ENCODE data around the gene DEXI. TPM values are rescaled to one million over a fixed set of nuclear protein-coding genes. Genes with fewer than 3 reads are reported as not detected.
A peak's percentile ranks its signal among the peaks of the same experiment; 100 is the strongest.

DEXI gene
- total and polyA plus RNA-seq, 4 donors, result 19.5 to 35.5 (median 28.0) TPM

- no peak overlapping the region for H3K4me3 ChIP-seq
- TF ChIP-seq, protein P1, sequence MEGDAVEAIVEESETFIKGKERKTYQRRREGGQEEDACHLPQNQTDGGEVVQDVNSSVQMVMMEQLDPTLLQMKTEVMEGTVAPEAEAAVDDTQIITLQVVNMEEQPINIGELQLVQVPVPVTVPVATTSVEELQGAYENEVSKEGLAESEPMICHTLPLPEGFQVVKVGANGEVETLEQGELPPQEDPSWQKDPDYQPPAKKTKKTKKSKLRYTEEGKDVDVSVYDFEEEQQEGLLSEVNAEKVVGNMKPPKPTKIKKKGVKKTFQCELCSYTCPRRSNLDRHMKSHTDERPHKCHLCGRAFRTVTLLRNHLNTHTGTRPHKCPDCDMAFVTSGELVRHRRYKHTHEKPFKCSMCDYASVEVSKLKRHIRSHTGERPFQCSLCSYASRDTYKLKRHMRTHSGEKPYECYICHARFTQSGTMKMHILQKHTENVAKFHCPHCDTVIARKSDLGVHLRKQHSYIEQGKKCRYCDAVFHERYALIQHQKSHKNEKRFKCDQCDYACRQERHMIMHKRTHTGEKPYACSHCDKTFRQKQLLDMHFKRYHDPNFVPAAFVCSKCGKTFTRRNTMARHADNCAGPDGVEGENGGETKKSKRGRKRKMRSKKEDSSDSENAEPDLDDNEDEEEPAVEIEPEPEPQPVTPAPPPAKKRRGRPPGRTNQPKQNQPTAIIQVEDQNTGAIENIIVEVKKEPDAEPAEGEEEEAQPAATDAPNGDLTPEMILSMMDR (IDR thresholded peaks at IDR 0.05; ENCODE audit: control extremely low read depth, extremely low read depth), result no peak
- ATAC-seq (ENCODE audit: insufficient read depth, low FRiP score), result no peak
- peaks cover 0 to 50% (median 21%) of the 10 kb centered on the region in 5 donors for H3K4me1 ChIP-seq (ENCODE audit: control insufficient read depth in 5 of 5, insufficient read depth in 5 of 5, low read length in 5 of 5)
- peaks cover 4 to 30% (median 8%) of the 10 kb centered on the region in 4 donors for H3K36me3 ChIP-seq (ENCODE audit: control insufficient read depth in 4 of 4, insufficient read depth in 4 of 4, low read length in 4 of 4)
- H3K27ac ChIP-seq (ENCODE audit: low read depth in 1 of 2, low read length in 1 of 2), result no peak overlapping the region
- no peak overlapping the region for H3K9ac ChIP-seq (ENCODE audit: insufficient read depth in 1 of 2, low read length in 2 of 2)
- DNase-seq, result peak; percentile 31 to 68 (median 64)
- no peaks in the 10 kb centered on the region for H3K27me3 ChIP-seq (ENCODE audit: control insufficient read depth in 3 of 3, insufficient read depth in 3 of 3, low read length in 2 of 3)
- H3K9me3 ChIP-seq (ENCODE audit: control insufficient read depth in 4 of 4, insufficient read depth in 3 of 4, low read length in 3 of 4), result no peaks in the 10 kb centered on the region
- 90 to 91% methylated on average over 4 of the region's 4 CpGs for WGBS, 2 donors
Observed at GRCh38 chr16:10981697-10982216, 39.5 kb upstream of the DEXI start.

DNA sequence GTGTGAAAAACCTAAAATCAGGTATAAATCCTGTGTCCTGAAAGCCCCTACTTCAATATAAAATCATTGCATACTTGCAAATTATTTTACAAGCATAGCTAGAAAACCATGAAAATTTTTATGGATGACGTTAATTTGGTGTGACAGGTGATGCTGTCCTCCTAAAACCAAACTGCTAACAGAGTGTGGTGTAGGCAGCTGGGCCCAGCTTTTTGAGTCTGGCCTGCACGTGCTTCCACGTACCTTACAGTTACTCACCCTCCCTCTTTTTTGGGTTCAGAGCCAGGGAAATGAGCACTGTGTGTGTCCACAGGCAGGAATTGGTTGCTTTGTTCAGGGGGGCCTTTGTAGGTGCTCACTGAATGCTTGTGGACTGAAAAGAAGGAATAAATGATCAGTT is 38.5 kb upstream of the DEXI start:
- Histone ChIP-seq H3K4me1 (ENCODE audit: control insufficient read depth in 5 of 5, insufficient read depth in 5 of 5, low read length in 5 of 5) (peaks cover 0 to 57% (median 22%) of the 10 kb centered on the region in 5 donors), H3K36me3 (ENCODE audit: control insufficient read depth in 4 of 4, insufficient read depth in 4 of 4, low read length in 4 of 4) (peaks cover 0 to 33% (median 9%) of the 10 kb centered on the region in 4 donors), H3K4me3 (no peak overlapping the region), H3K9ac (ENCODE audit: insufficient read depth in 1 of 2, low read length in 2 of 2) (no peak overlapping the region), H3K27ac (ENCODE audit: low read depth in 1 of 2, low read length in 1 of 2) (no peak overlapping the region), H3K27me3 (ENCODE audit: control insufficient read depth in 3 of 3, insufficient read depth in 3 of 3, low read length in 2 of 3) (no peaks in the 10 kb centered on the region), H3K9me3 (ENCODE audit: control insufficient read depth in 4 of 4, insufficient read depth in 3 of 4, low read length in 3 of 4) (no peaks in the 10 kb centered on the region)
- TF ChIP-seq, protein P1 (IDR thresholded peaks at IDR 0.05; ENCODE audit: control extremely low read depth, extremely low read depth), result no peak
- no peak for ATAC-seq (ENCODE audit: insufficient read depth, low FRiP score)
- 88 to 93% methylated on average over 3 of the region's 3 CpGs for WGBS, 2 donors
- no peak for DNase-seq

- Histone ChIP-seq H3K4me3 (no peak overlapping the region), H3K9me3 (ENCODE audit: control insufficient read depth in 4 of 4, insufficient read depth in 3 of 4, low read length in 3 of 4) (no peaks in the 10 kb centered on the region), H3K4me1 (ENCODE audit: control insufficient read depth in 5 of 5, insufficient read depth in 5 of 5, low read length in 5 of 5) (peaks cover 0 to 57% (median 22%) of the 10 kb centered on the region in 5 donors), H3K27me3 (ENCODE audit: control insufficient read depth in 3 of 3, insufficient read depth in 3 of 3, low read length in 2 of 3) (no peaks in the 10 kb centered on the region), H3K9ac (ENCODE audit: insufficient read depth in 1 of 2, low read length in 2 of 2) (peak overlapping the region in 1 of 2 donors; percentile 54), H3K36me3 (ENCODE audit: control insufficient read depth in 4 of 4, insufficient read depth in 4 of 4, low read length in 4 of 4) (peaks cover 0 to 33% (median 11%) of the 10 kb centered on the region in 4 donors), H3K27ac (ENCODE audit: low read depth in 1 of 2, low read length in 1 of 2) (peak overlapping the region in 1 of 2 donors; percentile 90)
- DNase-seq, result peak; percentile 69 to 87 (median 84)
- WGBS, 2 donors, result 56 to 62% methylated on average over 19 of the region's 19 CpGs
- TF ChIP-seq, protein P1 (IDR thresholded peaks at IDR 0.05; ENCODE audit: control extremely low read depth, extremely low read depth), result no peak
- ATAC-seq (ENCODE audit: insufficient read depth, low FRiP score), result peak; percentile 53
Observed at GRCh38 chr16:10979717-10980601, 37.7 kb upstream of the DEXI start.
